Activated B cell treated with CpG ODN at 0.5 μM for 24 hours (primary cell): Measurements from ENCODE around the gene SLC29A3. TPM values are rescaled to one million over a fixed set of nuclear protein-coding genes. Genes with fewer than 3 reads are reported as not detected.

ENCODE experiments used
- ATAC-seq: fragments of 200-7000 bp; cut with Tn5 transposase; one replicate; pipeline ENCODE4 v1.10.0; 2021; ENCODE audit warnings: low read depth, mild to moderate bottlenecking, moderate library complexity
- CTCF ChIA-PET: fragments of 350-600 bp; sonication (Branson Sonifier 250); formaldehyde crosslinking; loops from one replicate; lab custom pipeline; 2021; ENCODE audit warnings: antibody characterized with exemption; lab: Charles Lee
- POLR2A ChIA-PET: fragments of 350-600 bp; sonication (Branson Sonifier 250); formaldehyde crosslinking; loops from one replicate; lab custom pipeline; 2021; ENCODE audit warnings: antibody characterized with exemption; lab: Charles Lee
- DNase-seq: peaks from one replicate; pipeline ENCODE4 v3.0.0; 2022
- H3K27ac Mint-ChIP-seq: one replicate; pipeline ENCODE4 v1.8.0; 2020; ENCODE audit warnings: mixed read lengths
- H3K27me3 Mint-ChIP-seq: one replicate; pipeline ENCODE4 v1.8.0; 2021; ENCODE audit warnings: mixed read lengths
- H3K36me3 Mint-ChIP-seq: one replicate; pipeline ENCODE4 v1.8.0; 2021; ENCODE audit warnings: low read depth, mixed read lengths
- H3K4me1 Mint-ChIP-seq: one replicate; pipeline ENCODE4 v1.8.0; 2021; ENCODE audit warnings: mixed read lengths
- H3K4me3 Mint-ChIP-seq: one replicate; pipeline ENCODE4 v1.8.0; 2020; ENCODE audit warnings: mild to moderate bottlenecking, mixed read lengths
- H3K9me3 Mint-ChIP-seq: one replicate; pipeline ENCODE4 v1.8.0; 2020; ENCODE audit warnings: mixed read lengths
- CTCF ChIP-seq: fragments of 200-600 bp; IDR thresholded peaks from one replicate; pipeline ENCODE4 v1.8.0; 2022; ENCODE audit warnings: antibody characterized with exemption, mild to moderate bottlenecking
- intact Hi-C: fragments of 100-400 bp; cut with micrococcal nuclease; formaldehyde crosslinking; loops from one replicate; pipeline ENCODE4 v1.15.1; 2024
- total RNA-seq: library from RNA; stranded (reverse); gene quantifications from 2 replicates; pipeline ENCODE4 v1.2.3, GENCODE V29; 2022

Gene SLC29A3
- 3.1 and 4.3 TPM in 2 replicates for total RNA-seq

GRCh38 chr10:71319042-71319799, at the start of gene SLC29A3:
TSS of gene SLC29A3 (plus strand) at chr10:71319259. CDS start at chr10:71319310, 51 bp downstream.
- intact Hi-C loops: loop anchor here (1.0 to 2.0 kb wide), 9 partner anchors 54 to 1016 kb away; partner anchors contain the start of gene VSIR
- ChIA-PET CTCF (interaction anchor here (0.7 to 9.5 kb wide), 23 partner anchors 12 to 730 kb away, joined by 3 to 109 read pairs (median 5); partner anchors contain the start of gene CDH23), POLR2A (interaction anchor here (0.6 to 3.7 kb wide), 11 partner anchors 10 to 532 kb away, joined by 3 to 34 read pairs (median 5); partner anchors contain the start of gene PSAP)
- Mint-ChIP-seq H3K9me3 (no peaks in the 10 kb centered on the region), H3K4me3 (peak within 1 kb of the TSS; percentile 96), H3K4me1 (peaks cover 13% of the 10 kb centered on the region), H3K27me3 (no peaks in the 10 kb centered on the region), H3K27ac (peak within 1 kb of the TSS; percentile 80), H3K36me3 (peaks cover 12% of the 10 kb centered on the region)
- ATAC-seq (peak; percentile 90), DNase-seq (peak; percentile 72)
- no peak for TF ChIP-seq CTCF

GRCh38 chr10:71269301-71270288, 49.5 kb upstream of the SLC29A3 start:
- Mint-ChIP-seq H3K27ac (no peak overlapping the region), H3K4me1 (no peaks in the 10 kb centered on the region), H3K4me3 (no peak overlapping the region), H3K9me3 (no peaks in the 10 kb centered on the region), H3K36me3 (no peaks in the 10 kb centered on the region), H3K27me3 (peaks cover 5% of the 10 kb centered on the region)
- CTCF ChIA-PET: interaction anchor here (0.7 to 1.2 kb wide), 2 partner anchors 329 to 439 kb away, joined by 3 to 5 read pairs; no protein-coding TSS in a partner anchor
- DNase-seq (no peak), ATAC-seq (no peak)
- intact Hi-C loops: no loop called here
- no peak for TF ChIP-seq CTCF
- POLR2A ChIA-PET: no interaction called here

GRCh38 chr10:71270301-71271220, 48.5 kb upstream of the SLC29A3 start:
- no peak overlapping the region for H3K27ac Mint-ChIP-seq
- ATAC-seq (no peak), DNase-seq (no peak)
- CTCF ChIA-PET: interaction anchor here (0.7 to 1.2 kb wide), 2 partner anchors 328 to 438 kb away, joined by 3 to 5 read pairs; no protein-coding TSS in a partner anchor
- TF ChIP-seq CTCF: no peak
- H3K36me3 Mint-ChIP-seq: no peaks in the 10 kb centered on the region
- POLR2A ChIA-PET: no interaction called here
- peaks cover 5% of the 10 kb centered on the region for H3K27me3 Mint-ChIP-seq
- H3K9me3 Mint-ChIP-seq: no peaks in the 10 kb centered on the region
- H3K4me1 Mint-ChIP-seq: no peaks in the 10 kb centered on the region
- no peak overlapping the region for H3K4me3 Mint-ChIP-seq
- intact Hi-C loops: no loop called here

- POLR2A ChIA-PET: no interaction called here
- peaks cover 5% of the 10 kb centered on the region for H3K27me3 Mint-ChIP-seq
- CTCF ChIA-PET: no interaction called here
- no peak overlapping the region for H3K4me3 Mint-ChIP-seq
- no peak for TF ChIP-seq CTCF
- no peaks in the 10 kb centered on the region for H3K4me1 Mint-ChIP-seq
- intact Hi-C loops: no loop called here
- H3K36me3 Mint-ChIP-seq: no peaks in the 10 kb centered on the region
- no peak for ATAC-seq
- H3K9me3 Mint-ChIP-seq: no peaks in the 10 kb centered on the region
- H3K27ac Mint-ChIP-seq: no peak overlapping the region
- DNase-seq: no peak
Observed at GRCh38 chr10:71271662-71272055, 47.4 kb upstream of the SLC29A3 start.
